Liver (tissue), 9 donors: ENCODE data around the gene ITPK1. TPM values are rescaled to one million over a fixed set of nuclear protein-coding genes. Genes with fewer than 3 reads are reported as not detected.

Source experiments
- DNase-seq: peaks from one replicate; pipeline ENCODE4 v3.0.0-alpha.2; 2017; ENCODE audit warnings: low spot score
- H3K27ac ChIP-seq, 2 donors: one replicate each; pipeline ENCODE4 v1.7.0; 2013; ENCODE audit warnings: inconsistent platforms in 2 of 2, low read length in 2 of 2, control low read depth in 1 of 2, low read depth in 1 of 2, mild to moderate bottlenecking in 1 of 2
- H3K27me3 ChIP-seq, 4 donors: one replicate each; pipeline versions ENCODE4 v1.6.1 to v1.7.0; 2013; ENCODE audit warnings: low read length in 3 of 4, inconsistent platforms in 1 of 4, mild to moderate bottlenecking in 1 of 4, moderate library complexity in 1 of 4; ENCODE audit not compliant: control insufficient read depth in 4 of 4, insufficient read depth in 4 of 4
- H3K36me3 ChIP-seq, 4 donors: one replicate each; pipeline versions ENCODE4 v1.6.1 to v1.7.0; 2013; ENCODE audit warnings: low read length in 3 of 4, mild to moderate bottlenecking in 3 of 4, low read depth in 1 of 4, moderate library complexity in 1 of 4; ENCODE audit not compliant: control insufficient read depth in 4 of 4, insufficient read depth in 3 of 4
- H3K4me1 ChIP-seq, 4 donors: one replicate each; pipeline versions ENCODE4 v1.6.1 to v1.7.0; 2013; ENCODE audit warnings: low read length in 3 of 4, mild to moderate bottlenecking in 3 of 4, moderate library complexity in 1 of 4; ENCODE audit not compliant: control insufficient read depth in 4 of 4, insufficient read depth in 4 of 4
- H3K4me3 ChIP-seq, 3 donors: one replicate each; pipeline versions ENCODE4 v1.6.1 to v1.7.0; 2013; ENCODE audit warnings: low read length in 3 of 3, control low read depth in 1 of 3, low read depth in 1 of 3, mild to moderate bottlenecking in 1 of 3
- H3K9ac ChIP-seq, 2 donors: one replicate each; pipeline ENCODE4 v1.7.0; 2013; ENCODE audit warnings: low read length in 2 of 2, mild to moderate bottlenecking in 2 of 2, moderate library complexity in 2 of 2, control low read depth in 1 of 2, low read depth in 1 of 2
- H3K9me3 ChIP-seq, 4 donors: one replicate each; pipeline versions ENCODE4 v1.6.1 to v1.7.0; 2013; ENCODE audit warnings: low read length in 3 of 4; ENCODE audit not compliant: control insufficient read depth in 4 of 4
- CTCF ChIP-seq: fragments of 150-350 bp; IDR thresholded peaks from 2 replicates; pipeline ENCODE4 v1.5.1; 2017; ENCODE audit warnings: improper control_type of control experiment, low read depth, low read length; ENCODE audit not compliant: missing input control
- EGR1 ChIP-seq, 2 donors: IDR thresholded peaks; 2 replicates each; pipeline ENCODE4 v1.6.1; 2016 to 2018; ENCODE audit warnings: antibody characterized with exemption in 2 of 2, low read depth in 2 of 2
- FOXA1 ChIP-seq: IDR thresholded peaks from 2 replicates; pipeline ENCODE4 v1.6.1; 2016; ENCODE audit warnings: antibody characterized with exemption
- GABPA ChIP-seq, 2 donors: IDR thresholded peaks in 1 of 2; conservative IDR thresholded peaks in 1 of 2; 2 replicates each; pipeline ENCODE4 v1.6.1; 2016; ENCODE audit warnings: antibody characterized with exemption in 2 of 2, mild to moderate bottlenecking in 1 of 2, moderate library complexity in 1 of 2
- HNF4A ChIP-seq, 2 donors: conservative IDR thresholded peaks; 2 replicates each; pipeline ENCODE4 v1.6.1; 2016; ENCODE audit warnings: antibody characterized with exemption in 2 of 2, mild to moderate bottlenecking in 2 of 2
- JUND ChIP-seq, 2 donors: IDR thresholded peaks; 2 replicates each; pipeline ENCODE4 v1.6.1; 2016; ENCODE audit warnings: antibody characterized with exemption in 2 of 2
- MAX ChIP-seq: IDR thresholded peaks from 2 replicates; pipeline ENCODE4 v1.6.1; 2016; ENCODE audit warnings: antibody characterized with exemption
- NR2F2 ChIP-seq: IDR thresholded peaks from 2 replicates; pipeline ENCODE4 v1.6.1; 2016; ENCODE audit warnings: antibody characterized with exemption
- RAD21 ChIP-seq, 2 donors: IDR thresholded peaks; 2 replicates each; pipeline ENCODE4 v1.6.1; 2016; ENCODE audit warnings: antibody characterized with exemption in 2 of 2, mild to moderate bottlenecking in 2 of 2
- RXRA ChIP-seq, 2 donors: IDR thresholded peaks; 2 replicates each; pipeline ENCODE4 v1.6.1; 2017 to 2018; ENCODE audit warnings: antibody characterized with exemption in 2 of 2, mild to moderate bottlenecking in 1 of 2
- SP1 ChIP-seq: IDR thresholded peaks from 2 replicates; pipeline ENCODE4 v1.6.1; 2018; ENCODE audit warnings: antibody characterized with exemption, mild to moderate bottlenecking
- YY1 ChIP-seq: IDR thresholded peaks from 2 replicates; pipeline ENCODE4 v1.6.1; 2016; ENCODE audit warnings: antibody characterized with exemption, mild to moderate bottlenecking
- WGBS: extraction: QIAGEN DNeasy Blood & Tissue Kit; methylation state at CpG from one replicate; pipeline ENCODE4 v1.1.7; 2013; 5-methylcytosine and 5-hydroxymethylcytosine counted together
- polyA plus RNA-seq, 2 donors: library from polyadenylated mRNA; stranded (reverse) in 1 of 2; unstranded in 1 of 2; fragments of 200-250 nt in 1 of 2; fragments of >200 nt in 1 of 2; fragmentation: Nextera tagmentation in 1 of 2; extraction: Ambion mirVana in 1 of 2; gene quantifications; one replicate each; pipeline versions ENCODE4 v1.2.1 to v1.2.3, GENCODE V29; 2013 to 2015
- total RNA-seq, 2 donors: library from RNA; depleted of rRNA; stranded (reverse); fragments of >200 nt; gene quantifications; one replicate each; pipeline ENCODE4 v1.2.3, GENCODE V29; 2014
- donor health status: healthy.
- donor health status: healthy.
- donor health status: healthy.
- donor health status: healthy.
- donor health status: healthy.

ITPK1 gene
- total and polyA plus RNA-seq, 4 donors, result 9.0 to 41.2 (median 20.4) TPM

DNA sequence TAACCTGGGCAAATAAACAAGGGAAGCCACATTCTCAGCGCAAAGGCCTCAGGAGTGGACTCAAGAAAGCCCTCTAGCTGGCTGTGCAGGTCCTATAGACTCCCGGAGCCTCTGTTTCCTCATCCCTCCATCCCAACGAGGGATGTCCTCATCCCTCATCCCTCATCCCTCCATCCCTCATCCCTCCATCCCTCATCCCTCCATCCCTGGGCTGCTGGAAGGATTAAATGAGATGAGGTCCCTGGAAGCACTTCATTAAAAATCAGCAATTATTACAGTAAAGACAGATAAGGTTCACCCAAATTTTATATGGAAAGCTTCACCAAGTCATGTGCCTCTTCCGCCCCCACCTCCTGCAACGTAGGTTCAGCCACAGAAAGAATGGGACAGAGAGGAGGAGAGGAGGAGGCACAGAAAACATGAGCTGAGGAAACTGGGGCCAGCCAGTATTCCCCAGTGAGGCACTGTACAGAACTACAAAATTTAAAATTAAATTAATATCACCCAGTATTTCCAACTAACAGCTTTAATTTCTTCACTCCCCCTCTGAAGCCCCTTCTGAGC, 4.8 kb downstream of the ITPK1 start:
- 86% methylated on average over 5 of the region's 5 CpGs for WGBS
- TF ChIP-seq SP1 (no peak), GABPA (IDR thresholded peaks at IDR 0.05 in 1 of 2, conservative IDR thresholded peaks at IDR 0.05 in 1 of 2) (no peak)
- H3K27ac ChIP-seq, result no peak overlapping the region
- no peak overlapping the region for H3K9ac ChIP-seq
- H3K36me3 ChIP-seq, result no peaks in the 10 kb centered on the region
- H3K27me3 ChIP-seq, result no peaks in the 10 kb centered on the region
- H3K4me1 ChIP-seq, result peaks cover 13 to 58% (median 43%) of the 10 kb centered on the region in 4 donors
- DNase-seq, result no peak
- no peaks in the 10 kb centered on the region for H3K9me3 ChIP-seq
- H3K4me3 ChIP-seq, result no peak overlapping the region

GRCh38 chr14:93109572-93110481, 5.9 kb downstream of the ITPK1 start:
- H3K36me3 ChIP-seq, result no peaks in the 10 kb centered on the region
- H3K9me3 ChIP-seq, result no peaks in the 10 kb centered on the region
- TF ChIP-seq NR2F2, result no peak
- no peak for TF ChIP-seq SP1
- no peak for TF ChIP-seq YY1
- no peak for TF ChIP-seq CTCF
- TF ChIP-seq EGR1 (IDR thresholded peaks at IDR 0.05; ENCODE audit: low read depth in 2 of 2), result no peak
- TF ChIP-seq FOXA1, result no peak
- no peak for TF ChIP-seq RXRA (IDR thresholded peaks at IDR 0.05)
- no peak for TF ChIP-seq JUND (IDR thresholded peaks at IDR 0.05)
- no peak overlapping the region for H3K27ac ChIP-seq
- WGBS, result 87% methylated on average over 14 of the region's 14 CpGs
- no peak for DNase-seq
- peaks cover 18 to 69% (median 54%) of the 10 kb centered on the region in 4 donors for H3K4me1 ChIP-seq
- H3K4me3 ChIP-seq, result no peak overlapping the region
- H3K9ac ChIP-seq, result no peak overlapping the region
- no peaks in the 10 kb centered on the region for H3K27me3 ChIP-seq

- no peaks in the 10 kb centered on the region for H3K9me3 ChIP-seq
- 80% methylated on average over 4 of the region's 4 CpGs for WGBS
- no peak for TF ChIP-seq RAD21 (IDR thresholded peaks at IDR 0.05)
- TF ChIP-seq JUND (IDR thresholded peaks at IDR 0.05), result no peak
- no peak for TF ChIP-seq MAX
- TF ChIP-seq RXRA (IDR thresholded peaks at IDR 0.05), result no peak
- no peak for TF ChIP-seq HNF4A (conservative IDR thresholded peaks at IDR 0.05)
- no peak for TF ChIP-seq SP1
- H3K36me3 ChIP-seq, result no peaks in the 10 kb centered on the region
- no peak overlapping the region for H3K9ac ChIP-seq
- no peaks in the 10 kb centered on the region for H3K27me3 ChIP-seq
- DNase-seq, result no peak
- H3K27ac ChIP-seq, result no peak overlapping the region
- no peak overlapping the region for H3K4me3 ChIP-seq
- peaks cover 24 to 66% (median 51%) of the 10 kb centered on the region in 4 donors for H3K4me1 ChIP-seq
These were observed 7.6 kb downstream of the ITPK1 start for GRCh38 chr14:93108105-93108504.
